IPS DF 19.7 (cell line): Measurements from ENCODE around the gene LRRC37A2.
"Not testable (repeated sequence)": the region's sequence is repeated elsewhere in the genome, so short reads cannot be mapped to it uniquely, and the experiment has no call there.

ENCODE experiments used
- DNase-seq: peaks from one replicate; pipeline ENCODE4 v3.0.0-alpha.2; 2013; ENCODE audit warnings: low read depth, low spot score

Gene LRRC37A2

DNA sequence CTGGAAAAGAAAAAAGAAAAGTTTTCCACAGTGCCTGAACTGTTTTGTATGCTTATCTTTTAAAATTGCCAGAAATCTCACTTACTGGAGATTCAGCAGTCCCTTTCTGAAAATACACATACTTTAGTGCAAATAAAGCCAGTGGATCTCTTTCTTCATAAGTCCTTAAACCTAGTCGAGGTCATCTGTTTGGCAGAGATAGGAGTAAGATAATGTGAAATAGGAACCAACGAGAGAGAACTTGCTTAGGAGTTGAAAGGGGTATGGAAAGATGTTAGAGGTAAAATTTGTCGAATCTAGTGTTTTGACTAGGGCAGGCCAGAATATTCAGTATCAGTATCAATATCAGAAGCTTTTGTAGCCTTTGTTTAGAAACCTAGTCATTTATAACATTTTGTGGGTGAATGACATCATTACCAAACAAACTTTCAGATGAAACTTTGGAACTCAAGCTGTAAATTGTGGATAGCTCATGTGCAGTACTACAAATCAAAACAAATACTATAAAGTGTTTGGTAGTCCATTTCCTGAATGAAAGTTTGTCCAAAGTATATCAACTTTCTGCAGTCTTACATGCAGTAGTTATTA is 86.2 kb downstream of the LRRC37A2 start:
- not testable (repeated sequence) for DNase-seq

DNA sequence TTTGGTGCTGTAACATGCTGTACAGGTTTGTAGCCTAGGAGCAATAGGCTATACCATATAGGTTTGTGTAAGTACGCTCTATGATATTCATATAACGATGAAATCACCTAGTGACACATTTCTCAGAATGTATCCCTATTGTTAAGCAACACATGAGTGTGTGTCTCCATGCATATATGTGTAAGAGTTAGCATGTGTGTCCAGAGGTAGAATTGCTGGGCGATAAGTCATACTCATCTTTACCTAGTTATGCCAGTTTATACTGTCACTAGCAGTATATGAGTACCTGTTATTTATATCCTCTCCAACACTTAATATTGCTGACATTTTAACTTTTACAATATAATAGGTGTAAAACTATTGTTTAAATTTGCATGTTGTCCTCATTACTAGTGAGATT is 88.5 kb downstream of the LRRC37A2 start:
- not testable (repeated sequence) for DNase-seq

DNA sequence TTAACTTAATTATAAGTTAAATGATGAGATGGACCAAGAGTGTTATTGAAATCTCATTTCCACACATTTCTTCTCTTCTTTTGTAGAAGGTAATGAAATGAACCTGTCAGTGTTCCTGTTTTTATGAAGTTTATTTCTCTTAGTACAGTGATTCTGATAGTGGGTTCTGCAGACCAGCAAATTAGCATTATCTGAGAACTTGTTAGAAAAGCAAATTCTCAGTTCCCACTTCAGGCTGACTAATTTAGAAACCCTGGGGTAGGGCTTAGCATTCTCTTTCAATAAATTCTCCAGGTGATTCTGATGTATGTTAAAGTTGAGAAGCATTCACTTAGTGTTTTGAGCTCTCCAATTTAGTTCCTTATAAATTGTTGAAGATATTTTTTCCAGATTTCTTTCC is 90.9 kb downstream of the LRRC37A2 start:
- DNase-seq, result not testable (repeated sequence)
